ENCODE measurements around the gene RAPGEF4. TPM values are rescaled to one million over a fixed set of nuclear protein-coding genes. Genes with fewer than 3 reads are reported as not detected.

The RAPGEF4 gene
- total and polyA plus RNA-seq, 2 of the 8 experiments (the other 6 are each of a cell fraction or from before 2014, with no cell fraction given), result 1.2 to 2.6 TPM

DNA sequence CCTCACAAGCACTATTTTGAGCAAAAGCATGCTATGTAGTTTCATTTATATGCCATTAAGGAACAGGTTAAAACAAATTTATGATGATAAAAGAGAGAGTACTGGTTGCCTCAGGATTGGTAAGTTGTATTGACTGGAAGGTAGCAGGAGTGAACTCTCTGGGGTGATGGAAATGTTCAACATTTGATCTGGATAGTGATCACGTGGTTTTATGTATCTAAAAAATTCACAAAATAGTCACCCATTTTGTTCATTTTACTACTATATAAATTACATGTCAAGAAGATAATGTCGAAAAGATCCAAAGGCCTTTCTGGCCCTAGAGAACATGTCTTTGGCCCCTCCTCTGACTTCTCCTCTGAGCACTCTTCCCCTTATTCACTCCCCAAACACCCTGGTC, 10.4 kb upstream of the RAPGEF4 start (continued):
- TF ChIP-seq, protein P1, sequence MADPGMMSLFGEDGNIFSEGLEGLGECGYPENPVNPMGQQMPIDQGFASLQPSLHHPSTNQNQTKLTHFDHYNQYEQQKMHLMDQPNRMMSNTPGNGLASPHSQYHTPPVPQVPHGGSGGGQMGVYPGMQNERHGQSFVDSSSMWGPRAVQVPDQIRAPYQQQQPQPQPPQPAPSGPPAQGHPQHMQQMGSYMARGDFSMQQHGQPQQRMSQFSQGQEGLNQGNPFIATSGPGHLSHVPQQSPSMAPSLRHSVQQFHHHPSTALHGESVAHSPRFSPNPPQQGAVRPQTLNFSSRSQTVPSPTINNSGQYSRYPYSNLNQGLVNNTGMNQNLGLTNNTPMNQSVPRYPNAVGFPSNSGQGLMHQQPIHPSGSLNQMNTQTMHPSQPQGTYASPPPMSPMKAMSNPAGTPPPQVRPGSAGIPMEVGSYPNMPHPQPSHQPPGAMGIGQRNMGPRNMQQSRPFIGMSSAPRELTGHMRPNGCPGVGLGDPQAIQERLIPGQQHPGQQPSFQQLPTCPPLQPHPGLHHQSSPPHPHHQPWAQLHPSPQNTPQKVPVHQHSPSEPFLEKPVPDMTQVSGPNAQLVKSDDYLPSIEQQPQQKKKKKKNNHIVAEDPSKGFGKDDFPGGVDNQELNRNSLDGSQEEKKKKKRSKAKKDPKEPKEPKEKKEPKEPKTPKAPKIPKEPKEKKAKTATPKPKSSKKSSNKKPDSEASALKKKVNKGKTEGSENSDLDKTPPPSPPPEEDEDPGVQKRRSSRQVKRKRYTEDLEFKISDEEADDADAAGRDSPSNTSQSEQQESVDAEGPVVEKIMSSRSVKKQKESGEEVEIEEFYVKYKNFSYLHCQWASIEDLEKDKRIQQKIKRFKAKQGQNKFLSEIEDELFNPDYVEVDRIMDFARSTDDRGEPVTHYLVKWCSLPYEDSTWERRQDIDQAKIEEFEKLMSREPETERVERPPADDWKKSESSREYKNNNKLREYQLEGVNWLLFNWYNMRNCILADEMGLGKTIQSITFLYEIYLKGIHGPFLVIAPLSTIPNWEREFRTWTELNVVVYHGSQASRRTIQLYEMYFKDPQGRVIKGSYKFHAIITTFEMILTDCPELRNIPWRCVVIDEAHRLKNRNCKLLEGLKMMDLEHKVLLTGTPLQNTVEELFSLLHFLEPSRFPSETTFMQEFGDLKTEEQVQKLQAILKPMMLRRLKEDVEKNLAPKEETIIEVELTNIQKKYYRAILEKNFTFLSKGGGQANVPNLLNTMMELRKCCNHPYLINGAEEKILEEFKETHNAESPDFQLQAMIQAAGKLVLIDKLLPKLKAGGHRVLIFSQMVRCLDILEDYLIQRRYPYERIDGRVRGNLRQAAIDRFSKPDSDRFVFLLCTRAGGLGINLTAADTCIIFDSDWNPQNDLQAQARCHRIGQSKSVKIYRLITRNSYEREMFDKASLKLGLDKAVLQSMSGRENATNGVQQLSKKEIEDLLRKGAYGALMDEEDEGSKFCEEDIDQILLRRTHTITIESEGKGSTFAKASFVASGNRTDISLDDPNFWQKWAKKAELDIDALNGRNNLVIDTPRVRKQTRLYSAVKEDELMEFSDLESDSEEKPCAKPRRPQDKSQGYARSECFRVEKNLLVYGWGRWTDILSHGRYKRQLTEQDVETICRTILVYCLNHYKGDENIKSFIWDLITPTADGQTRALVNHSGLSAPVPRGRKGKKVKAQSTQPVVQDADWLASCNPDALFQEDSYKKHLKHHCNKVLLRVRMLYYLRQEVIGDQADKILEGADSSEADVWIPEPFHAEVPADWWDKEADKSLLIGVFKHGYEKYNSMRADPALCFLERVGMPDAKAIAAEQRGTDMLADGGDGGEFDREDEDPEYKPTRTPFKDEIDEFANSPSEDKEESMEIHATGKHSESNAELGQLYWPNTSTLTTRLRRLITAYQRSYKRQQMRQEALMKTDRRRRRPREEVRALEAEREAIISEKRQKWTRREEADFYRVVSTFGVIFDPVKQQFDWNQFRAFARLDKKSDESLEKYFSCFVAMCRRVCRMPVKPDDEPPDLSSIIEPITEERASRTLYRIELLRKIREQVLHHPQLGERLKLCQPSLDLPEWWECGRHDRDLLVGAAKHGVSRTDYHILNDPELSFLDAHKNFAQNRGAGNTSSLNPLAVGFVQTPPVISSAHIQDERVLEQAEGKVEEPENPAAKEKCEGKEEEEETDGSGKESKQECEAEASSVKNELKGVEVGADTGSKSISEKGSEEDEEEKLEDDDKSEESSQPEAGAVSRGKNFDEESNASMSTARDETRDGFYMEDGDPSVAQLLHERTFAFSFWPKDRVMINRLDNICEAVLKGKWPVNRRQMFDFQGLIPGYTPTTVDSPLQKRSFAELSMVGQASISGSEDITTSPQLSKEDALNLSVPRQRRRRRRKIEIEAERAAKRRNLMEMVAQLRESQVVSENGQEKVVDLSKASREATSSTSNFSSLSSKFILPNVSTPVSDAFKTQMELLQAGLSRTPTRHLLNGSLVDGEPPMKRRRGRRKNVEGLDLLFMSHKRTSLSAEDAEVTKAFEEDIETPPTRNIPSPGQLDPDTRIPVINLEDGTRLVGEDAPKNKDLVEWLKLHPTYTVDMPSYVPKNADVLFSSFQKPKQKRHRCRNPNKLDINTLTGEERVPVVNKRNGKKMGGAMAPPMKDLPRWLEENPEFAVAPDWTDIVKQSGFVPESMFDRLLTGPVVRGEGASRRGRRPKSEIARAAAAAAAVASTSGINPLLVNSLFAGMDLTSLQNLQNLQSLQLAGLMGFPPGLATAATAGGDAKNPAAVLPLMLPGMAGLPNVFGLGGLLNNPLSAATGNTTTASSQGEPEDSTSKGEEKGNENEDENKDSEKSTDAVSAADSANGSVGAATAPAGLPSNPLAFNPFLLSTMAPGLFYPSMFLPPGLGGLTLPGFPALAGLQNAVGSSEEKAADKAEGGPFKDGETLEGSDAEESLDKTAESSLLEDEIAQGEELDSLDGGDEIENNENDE (IDR thresholded peaks at IDR 0.05; ENCODE audit: insufficient replicate concordance, low read length), result no peak
- no peak for TF ChIP-seq SIX5 (IDR thresholded peaks at IDR 0.05; ENCODE audit: low read depth, low read length)
- TF ChIP-seq TAF1 (IDR thresholded peaks at IDR 0.05; ENCODE audit: low read depth, low read length), result no peak
- TF ChIP-seq POU5F1 (IDR thresholded peaks at IDR 0.05; ENCODE audit: low read depth, low read length), result no peak
- no peak for TF ChIP-seq EGR1 (IDR thresholded peaks at IDR 0.05; ENCODE audit: borderline replicate concordance, low read depth, low read length)
- no peak for TF ChIP-seq NANOG (IDR thresholded peaks at IDR 0.05; ENCODE audit: insufficient read depth, low read depth, low read length, poor library complexity, severe bottlenecking)
- TF ChIP-seq, protein P2, sequence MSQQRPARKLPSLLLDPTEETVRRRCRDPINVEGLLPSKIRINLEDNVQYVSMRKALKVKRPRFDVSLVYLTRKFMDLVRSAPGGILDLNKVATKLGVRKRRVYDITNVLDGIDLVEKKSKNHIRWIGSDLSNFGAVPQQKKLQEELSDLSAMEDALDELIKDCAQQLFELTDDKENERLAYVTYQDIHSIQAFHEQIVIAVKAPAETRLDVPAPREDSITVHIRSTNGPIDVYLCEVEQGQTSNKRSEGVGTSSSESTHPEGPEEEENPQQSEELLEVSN (IDR thresholded peaks at IDR 0.05), result no peak
- no peak for TF ChIP-seq TAF7 (optimal IDR thresholded peaks at IDR 0.05; ENCODE audit: borderline replicate concordance, low read depth, low read length)
- TF ChIP-seq MAFK (IDR thresholded peaks at IDR 0.05; ENCODE audit: low read depth, low read length), result no peak
- TF ChIP-seq RFX5 (IDR thresholded peaks at IDR 0.05; ENCODE audit: borderline replicate concordance, low read depth, low read length), result no peak
- no peak for TF ChIP-seq RXRA (IDR thresholded peaks at IDR 0.05; ENCODE audit: insufficient read depth, low read depth, low read length)
- no peak for TF ChIP-seq ASH2L (IDR thresholded peaks at IDR 0.05; ENCODE audit: low read length)

Measured in H1 (cell line).